Neural cell (in vitro differentiated cells): ENCODE measurements around the gene SACM1L. TPM values are rescaled to one million over a fixed set of nuclear protein-coding genes. Genes with fewer than 3 reads are reported as not detected.

Experiments used
- H2AFZ ChIP-seq: fragments of 200-600, 300-800 bp; sonication (generic), shearing (Covaris generic); 2 replicates; pipeline ENCODE4 v1.6.0; 2014; ENCODE audit warnings: low read depth, mild to moderate bottlenecking, antibody characterized with exemption, low read length, moderate library complexity
- H3F3A ChIP-seq: fragments of 200-600 bp; shearing (Covaris generic); 2 replicates; pipeline ENCODE4 v1.6.1; 2016; ENCODE audit warnings: mild to moderate bottlenecking, moderate library complexity, mixed read lengths, antibody characterized with exemption, low read length; ENCODE audit not compliant: insufficient read depth, poor library complexity, severe bottlenecking
- H3K27ac ChIP-seq: fragments of 200-600, 300-800 bp; sonication (generic), shearing (Covaris generic); 2 replicates; pipeline ENCODE4 v1.5.1; 2014; ENCODE audit warnings: mild to moderate bottlenecking, low read length, moderate library complexity
- H3K27me3 ChIP-seq: fragments of 300-800, 200-600 bp; sonication (generic), shearing (Covaris generic); 2 replicates; pipeline ENCODE4 v1.6.0; 2014; ENCODE audit warnings: mild to moderate bottlenecking, low read depth, low read length, moderate library complexity; ENCODE audit not compliant: insufficient read depth
- H3K36me3 ChIP-seq: fragments of 300-800, 200-600 bp; sonication (generic), shearing (Covaris generic); 2 replicates; pipeline ENCODE4 v1.5.1; 2014; ENCODE audit warnings: mild to moderate bottlenecking, antibody characterized with exemption, low read length, moderate library complexity; ENCODE audit not compliant: insufficient read depth
- H3K4me2 ChIP-seq: fragments of 300-800, 200-600 bp; sonication (generic), shearing (Covaris generic); 2 replicates; pipeline ENCODE4 v1.6.0; 2014; ENCODE audit warnings: mild to moderate bottlenecking, low read length
- H3K4me3 ChIP-seq: fragments of 300-800, 200-600 bp; sonication (generic), shearing (Covaris generic); 2 replicates; pipeline ENCODE4 v1.5.1; 2014; ENCODE audit warnings: mild to moderate bottlenecking, low read length, moderate library complexity
- H3K79me2 ChIP-seq: fragments of 200-600 bp; shearing (Covaris generic); replicated peaks from 2 replicates; pipeline ENCODE4 v1.6.0; 2014; ENCODE audit warnings: mild to moderate bottlenecking, low read length, moderate library complexity; ENCODE audit not compliant: insufficient read depth
- H3K9ac ChIP-seq: fragments of 300-800, 200-600 bp; sonication (generic), shearing (Covaris generic); 2 replicates; pipeline ENCODE4 v1.6.1; 2016; ENCODE audit warnings: mild to moderate bottlenecking, low read length, mixed read lengths
- H3K9me2 ChIP-seq: fragments of 200-600 bp; shearing (Covaris generic); 2 replicates; pipeline ENCODE4 v1.6.1; 2016; ENCODE audit warnings: mild to moderate bottlenecking, low read length, mixed read lengths; ENCODE audit not compliant: insufficient read depth
- H3K9me3 ChIP-seq: fragments of 200-600, 300-800 bp; sonication (generic), shearing (Covaris generic); 2 replicates; pipeline ENCODE4 v1.6.1; 2016; ENCODE audit warnings: mild to moderate bottlenecking, mixed run types, low read length, moderate library complexity, mixed read lengths
- H4K20me1 ChIP-seq: fragments of 200-600 bp; shearing (Covaris generic); 2 replicates; pipeline ENCODE4 v1.6.1; 2016; ENCODE audit warnings: mild to moderate bottlenecking, mixed run types; ENCODE audit not compliant: insufficient read depth
- EZH2 ChIP-seq: fragments of 200-600, 300-800 bp; shearing (Covaris generic), sonication (generic); IDR thresholded peaks from 2 replicates; pipeline ENCODE4 v1.6.1; 2014; ENCODE audit warnings: antibody characterized with exemption, low read length, borderline replicate concordance, mild to moderate bottlenecking; ENCODE audit not compliant: insufficient read depth, poor library complexity, severe bottlenecking
- MXI1 ChIP-seq: fragments of 450-650 bp; conservative IDR thresholded peaks from 2 replicates; pipeline ENCODE4 v1.6.1; 2014; ENCODE audit warnings: antibody characterized with exemption, mild to moderate bottlenecking; ENCODE audit not compliant: poor library complexity, severe bottlenecking
- POLR2AphosphoS5 ChIP-seq: IDR thresholded peaks from 2 replicates; pipeline ENCODE4 v1.6.1; 2012
- RAD21 ChIP-seq: fragments of 450-650 bp; conservative IDR thresholded peaks from 2 replicates; pipeline ENCODE4 v1.6.1; 2014; ENCODE audit warnings: antibody characterized with exemption, mild to moderate bottlenecking, moderate library complexity
- SMC3 ChIP-seq: fragments of 450-650 bp; conservative IDR thresholded peaks from 2 replicates; pipeline ENCODE4 v1.6.1; 2014; ENCODE audit warnings: antibody characterized with exemption, mild to moderate bottlenecking, moderate library complexity; ENCODE audit not compliant: poor library complexity
- TAF1 ChIP-seq: IDR thresholded peaks from 2 replicates; pipeline ENCODE4 v1.6.1; 2012; ENCODE audit warnings: low read depth
- polyA plus RNA-seq: library from polyadenylated mRNA; depleted of rRNA; stranded (reverse); fragments of >200 nt; gene quantifications from 2 replicates; pipeline ENCODE4 v1.2.3, GENCODE V29; 2014
- TF ChIP-seq, protein P1 (sequence below): IDR thresholded peaks from 2 replicates; pipeline ENCODE4 v1.6.1; 2012; ENCODE audit warnings: borderline replicate concordance
- TF ChIP-seq, protein P2 (sequence below): fragments of 450-650 bp; IDR thresholded peaks from 2 replicates; pipeline ENCODE4 v1.5.1; 2014; ENCODE audit warnings: antibody characterized with exemption, mild to moderate bottlenecking, moderate library complexity; ENCODE audit not compliant: poor library complexity, severe bottlenecking

The SACM1L gene
- polyA plus RNA-seq, 1 donor from 2014 or later, result 66.2 TPM

DNA sequence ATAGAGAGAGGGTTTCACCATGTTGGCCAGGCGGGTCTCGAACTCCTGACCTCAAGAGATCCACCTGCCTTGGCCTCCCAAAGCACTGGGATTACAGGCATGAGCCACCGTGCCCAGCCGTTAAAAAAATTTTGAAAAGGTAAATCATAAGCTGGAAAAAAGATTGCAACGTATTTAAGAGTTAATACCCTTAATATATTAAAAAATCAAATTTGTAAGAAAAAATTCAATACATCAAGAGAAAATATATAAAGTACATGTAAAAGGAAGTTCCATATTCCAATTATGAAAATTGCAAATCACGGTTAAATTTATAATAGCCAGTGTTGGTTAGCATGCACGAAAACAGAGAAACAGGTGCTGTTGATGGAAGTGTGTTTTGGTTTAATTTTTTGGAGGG lies 2.3 kb upstream of the SACM1L start:
- peaks cover 3% of the 10 kb centered on the region for H4K20me1 ChIP-seq
- no peaks in the 10 kb centered on the region for H3K27me3 ChIP-seq
- H3K9me3 ChIP-seq, result no peaks in the 10 kb centered on the region
- peaks cover 16% of the 10 kb centered on the region for H3F3A ChIP-seq
- no peaks in the 10 kb centered on the region for H3K9me2 ChIP-seq
- H3K79me2 ChIP-seq, result peaks cover 22% of the 10 kb centered on the region
- H3K27ac ChIP-seq, result no peak overlapping the region
- TF ChIP-seq SMC3 (no peak), TAF1 (no peak), EZH2 (no peak), POLR2AphosphoS5 (no peak), MXI1 (no peak)
- no peak overlapping the region for H3K4me3 ChIP-seq
- no peak overlapping the region for H2AFZ ChIP-seq
- H3K36me3 ChIP-seq, result no peaks in the 10 kb centered on the region
- no peak overlapping the region for H3K9ac ChIP-seq
- no peak overlapping the region for H3K4me2 ChIP-seq

GRCh38 chr3:45687828-45688193 lies 1.4 kb upstream of the SACM1L start:
- peak overlapping the region; percentile 91 for H3K4me3 ChIP-seq
- H3K9me3 ChIP-seq, result no peaks in the 10 kb centered on the region
- peaks cover 16% of the 10 kb centered on the region for H3F3A ChIP-seq
- peak overlapping the region; percentile 40 for H2AFZ ChIP-seq
- no peak for TF ChIP-seq POLR2AphosphoS5
- TF ChIP-seq RAD21, result no peak
- TF ChIP-seq SMC3, result no peak
- no peak for TF ChIP-seq EZH2
- H3K27me3 ChIP-seq, result no peaks in the 10 kb centered on the region
- no peaks in the 10 kb centered on the region for H3K9me2 ChIP-seq
- peak overlapping the region; percentile 94 for H3K4me2 ChIP-seq
- no peaks in the 10 kb centered on the region for H3K36me3 ChIP-seq
- peaks cover 3% of the 10 kb centered on the region for H4K20me1 ChIP-seq
- H3K27ac ChIP-seq, result peak overlapping the region; percentile 89
- H3K9ac ChIP-seq, result peak overlapping the region; percentile 93
- H3K79me2 ChIP-seq, result peaks cover 32% of the 10 kb centered on the region

GRCh38 chr3:45688194-45688881 lies 858 bp upstream of the SACM1L start:
- peaks cover 16% of the 10 kb centered on the region for H3F3A ChIP-seq
- H3K27me3 ChIP-seq, result no peaks in the 10 kb centered on the region
- H3K9me2 ChIP-seq, result no peaks in the 10 kb centered on the region
- H3K27ac ChIP-seq, result peak overlapping the region; percentile 89
- peak overlapping the region; percentile 40 for H2AFZ ChIP-seq
- peaks cover 37% of the 10 kb centered on the region for H3K79me2 ChIP-seq
- peaks cover 3% of the 10 kb centered on the region for H4K20me1 ChIP-seq
- peak overlapping the region; percentile 91 for H3K4me3 ChIP-seq
- H3K9ac ChIP-seq, result peak overlapping the region; percentile 93
- H3K36me3 ChIP-seq, result no peaks in the 10 kb centered on the region
- no peaks in the 10 kb centered on the region for H3K9me3 ChIP-seq
- peak overlapping the region; percentile 94 for H3K4me2 ChIP-seq
- TF ChIP-seq EZH2, result no peak
- TF ChIP-seq, protein P1, sequence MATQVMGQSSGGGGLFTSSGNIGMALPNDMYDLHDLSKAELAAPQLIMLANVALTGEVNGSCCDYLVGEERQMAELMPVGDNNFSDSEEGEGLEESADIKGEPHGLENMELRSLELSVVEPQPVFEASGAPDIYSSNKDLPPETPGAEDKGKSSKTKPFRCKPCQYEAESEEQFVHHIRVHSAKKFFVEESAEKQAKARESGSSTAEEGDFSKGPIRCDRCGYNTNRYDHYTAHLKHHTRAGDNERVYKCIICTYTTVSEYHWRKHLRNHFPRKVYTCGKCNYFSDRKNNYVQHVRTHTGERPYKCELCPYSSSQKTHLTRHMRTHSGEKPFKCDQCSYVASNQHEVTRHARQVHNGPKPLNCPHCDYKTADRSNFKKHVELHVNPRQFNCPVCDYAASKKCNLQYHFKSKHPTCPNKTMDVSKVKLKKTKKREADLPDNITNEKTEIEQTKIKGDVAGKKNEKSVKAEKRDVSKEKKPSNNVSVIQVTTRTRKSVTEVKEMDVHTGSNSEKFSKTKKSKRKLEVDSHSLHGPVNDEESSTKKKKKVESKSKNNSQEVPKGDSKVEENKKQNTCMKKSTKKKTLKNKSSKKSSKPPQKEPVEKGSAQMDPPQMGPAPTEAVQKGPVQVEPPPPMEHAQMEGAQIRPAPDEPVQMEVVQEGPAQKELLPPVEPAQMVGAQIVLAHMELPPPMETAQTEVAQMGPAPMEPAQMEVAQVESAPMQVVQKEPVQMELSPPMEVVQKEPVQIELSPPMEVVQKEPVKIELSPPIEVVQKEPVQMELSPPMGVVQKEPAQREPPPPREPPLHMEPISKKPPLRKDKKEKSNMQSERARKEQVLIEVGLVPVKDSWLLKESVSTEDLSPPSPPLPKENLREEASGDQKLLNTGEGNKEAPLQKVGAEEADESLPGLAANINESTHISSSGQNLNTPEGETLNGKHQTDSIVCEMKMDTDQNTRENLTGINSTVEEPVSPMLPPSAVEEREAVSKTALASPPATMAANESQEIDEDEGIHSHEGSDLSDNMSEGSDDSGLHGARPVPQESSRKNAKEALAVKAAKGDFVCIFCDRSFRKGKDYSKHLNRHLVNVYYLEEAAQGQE, result no peak
- TF ChIP-seq, protein P2, sequence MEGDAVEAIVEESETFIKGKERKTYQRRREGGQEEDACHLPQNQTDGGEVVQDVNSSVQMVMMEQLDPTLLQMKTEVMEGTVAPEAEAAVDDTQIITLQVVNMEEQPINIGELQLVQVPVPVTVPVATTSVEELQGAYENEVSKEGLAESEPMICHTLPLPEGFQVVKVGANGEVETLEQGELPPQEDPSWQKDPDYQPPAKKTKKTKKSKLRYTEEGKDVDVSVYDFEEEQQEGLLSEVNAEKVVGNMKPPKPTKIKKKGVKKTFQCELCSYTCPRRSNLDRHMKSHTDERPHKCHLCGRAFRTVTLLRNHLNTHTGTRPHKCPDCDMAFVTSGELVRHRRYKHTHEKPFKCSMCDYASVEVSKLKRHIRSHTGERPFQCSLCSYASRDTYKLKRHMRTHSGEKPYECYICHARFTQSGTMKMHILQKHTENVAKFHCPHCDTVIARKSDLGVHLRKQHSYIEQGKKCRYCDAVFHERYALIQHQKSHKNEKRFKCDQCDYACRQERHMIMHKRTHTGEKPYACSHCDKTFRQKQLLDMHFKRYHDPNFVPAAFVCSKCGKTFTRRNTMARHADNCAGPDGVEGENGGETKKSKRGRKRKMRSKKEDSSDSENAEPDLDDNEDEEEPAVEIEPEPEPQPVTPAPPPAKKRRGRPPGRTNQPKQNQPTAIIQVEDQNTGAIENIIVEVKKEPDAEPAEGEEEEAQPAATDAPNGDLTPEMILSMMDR, result peak; percentile 41
